ENCODE data around the gene PROM2. TPM values are rescaled to one million over a fixed set of nuclear protein-coding genes. Genes with fewer than 3 reads are reported as not detected.

PROM2 gene
- total RNA-seq, 1 experiment from 2014 or later, result 0.07 TPM

GRCh38 chr2:95337829-95338228 is 63.6 kb downstream of the PROM2 start:
- Histone ChIP-seq H2AFZ (ENCODE audit: low read length) (no peak overlapping the region), H3K36me3 (ENCODE audit: insufficient read depth, low read length) (no peaks in the 10 kb centered on the region)

More at GRCh38 chr2:95337829-95338228, 63.6 kb downstream of the PROM2 start:
- Histone ChIP-seq H3K27me3 (ENCODE audit: low read length) (no peaks in the 10 kb centered on the region), H3K4me3 (ENCODE audit: low read length) (no peak overlapping the region), H3K4me1 (ENCODE audit: low read length) (peaks cover 10% of the 10 kb centered on the region), H3K9ac (ENCODE audit: low read length) (no peak overlapping the region), H3K27ac (ENCODE audit: low read length) (no peak overlapping the region), H3K9me3 (ENCODE audit: low read length) (no peaks in the 10 kb centered on the region), H3K9me2 (replicated peaks; ENCODE audit: insufficient read depth, low read length) (no peaks in the 10 kb centered on the region), H3K79me2 (ENCODE audit: low read length) (no peaks in the 10 kb centered on the region), H4K20me1 (ENCODE audit: insufficient read depth, low read depth, low read length) (no peaks in the 10 kb centered on the region), H3K4me2 (ENCODE audit: low read depth, low read length, poor library complexity, severe bottlenecking) (no peak overlapping the region)
- no peak for DNase-seq

Other genes with a start within 250 kb of the PROM2 start
- gene MAL, start 248.7 kb upstream of the PROM2 start, total RNA-seq (2014; rRNA removed; shearing (Covaris generic); ENCODE audit: low replicate concordance), result not detected in 2 replicates
- 59.5 and 98.4 TPM in 2 replicates for gene MRPS5, start 152.6 kb upstream of the PROM2 start, total RNA-seq (2014; rRNA removed; shearing (Covaris generic); ENCODE audit: low replicate concordance)
- 9.5 and 15.0 TPM in 2 replicates for gene ZNF514, start 114.6 kb upstream of the PROM2 start, total RNA-seq (2014; rRNA removed; shearing (Covaris generic); ENCODE audit: low replicate concordance)
- gene ZNF2, start 108.6 kb upstream of the PROM2 start, total RNA-seq (2014; rRNA removed; shearing (Covaris generic); ENCODE audit: low replicate concordance), result 3.8 and 7.1 TPM in 2 replicates
- 1.1 and 3.5 TPM in 2 replicates for gene ZNF892, start 66.9 kb upstream of the PROM2 start, total RNA-seq (2014; rRNA removed; shearing (Covaris generic); ENCODE audit: low replicate concordance)
- gene KCNIP3, start 22.9 kb downstream of the PROM2 start, total RNA-seq (2014; rRNA removed; shearing (Covaris generic); ENCODE audit: low replicate concordance), result 0.18 TPM in 1 of 2 replicates, not detected in the other
- 22.5 and 34.2 TPM in 2 replicates for gene FAHD2A, start 128.3 kb downstream of the PROM2 start, total RNA-seq (2014; rRNA removed; shearing (Covaris generic); ENCODE audit: low replicate concordance)
- not detected in 2 replicates for gene TRIM43B, start 210.3 kb downstream of the PROM2 start, total RNA-seq (2014; rRNA removed; shearing (Covaris generic); ENCODE audit: low replicate concordance)